ENCODE measurements around the gene ZMYM2.

ZMYM2 gene

DNA sequence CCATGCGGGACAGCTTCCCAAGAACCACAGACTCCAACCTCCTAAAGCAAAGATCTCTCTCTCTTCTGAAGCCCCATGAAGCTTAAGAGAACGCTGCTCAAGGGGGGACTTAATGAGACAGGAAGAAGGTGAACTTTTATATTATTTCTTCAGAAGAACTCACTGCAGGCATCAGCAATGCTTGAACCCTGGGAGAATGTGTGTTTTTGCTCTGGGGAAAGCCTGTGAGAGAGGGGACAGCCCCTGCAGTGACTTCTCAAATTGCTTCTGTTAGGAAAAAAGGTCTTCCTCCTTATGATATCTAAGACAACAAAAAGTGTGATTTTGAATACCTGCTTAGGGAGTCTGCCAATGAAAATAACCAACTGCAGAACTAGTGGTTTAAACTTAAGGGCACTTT lies 179.3 kb downstream of the ZMYM2 start:
- no peak for DNase-seq

DNA sequence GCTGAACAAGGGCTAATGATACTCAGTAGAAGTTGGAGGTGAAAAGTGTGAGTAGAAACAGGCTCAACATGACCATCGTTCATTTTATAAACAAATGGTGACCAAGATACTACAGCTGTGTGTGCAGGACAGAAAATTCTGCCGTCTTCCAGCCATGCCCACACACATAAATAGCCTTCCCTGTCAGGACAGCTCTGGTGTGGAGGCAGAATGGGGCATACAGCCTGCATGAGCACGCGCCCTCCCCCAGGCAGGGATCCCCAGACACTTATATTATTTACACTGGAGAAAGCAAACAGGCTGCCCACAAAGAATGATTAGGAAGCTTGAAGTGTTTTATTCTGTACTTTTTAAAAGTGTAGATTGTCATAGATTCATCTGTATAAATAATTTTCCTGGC lies 182.0 kb downstream of the ZMYM2 start:
- DNase-seq, result no peak

All from AML-193 (cell line).